ENCODE results near the gene IQSEC1.

Gene IQSEC1

DNA sequence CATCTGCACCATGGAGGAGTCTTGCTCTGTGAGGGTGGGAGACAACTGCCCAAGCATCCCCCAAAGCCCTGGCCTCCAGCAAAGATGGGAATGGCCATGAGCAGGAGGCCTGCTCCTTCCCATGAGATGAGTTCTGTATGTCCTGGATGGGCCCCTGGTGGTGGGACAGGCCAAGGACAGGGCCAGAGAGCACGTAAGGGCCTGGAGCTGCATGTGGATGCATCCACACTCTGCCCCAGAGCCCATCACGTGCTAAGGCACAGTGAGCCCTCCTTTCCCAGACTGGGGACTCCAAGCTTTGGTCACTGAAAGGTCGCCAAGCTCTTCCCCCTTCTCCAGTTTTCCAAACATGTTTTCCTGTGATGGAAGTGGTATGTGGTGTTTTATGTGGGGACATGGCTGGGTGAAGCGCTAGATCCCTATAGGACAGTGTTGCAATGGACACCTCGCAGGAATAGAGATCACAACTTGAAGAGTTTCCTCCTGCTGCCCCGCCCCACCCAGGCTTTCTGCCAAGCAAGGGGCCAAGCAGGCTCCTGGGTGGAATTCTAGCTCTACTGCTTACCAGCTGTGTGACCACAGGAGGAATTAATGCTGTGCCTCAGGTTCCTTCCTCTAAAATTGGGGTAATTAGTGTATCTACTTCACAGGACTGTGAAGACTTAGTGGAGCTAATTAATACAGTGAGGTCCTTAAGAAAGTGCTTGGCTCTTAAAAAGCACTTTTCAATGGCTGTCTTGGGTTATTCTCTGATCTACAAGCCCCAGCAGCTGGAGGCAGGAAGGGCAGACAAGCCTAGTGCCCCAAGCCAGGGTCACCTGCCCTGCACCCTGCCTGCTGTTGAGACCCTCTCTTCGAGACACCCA is 125.5 kb downstream of the IQSEC1 start:
- DNase-seq = no peak

DNA sequence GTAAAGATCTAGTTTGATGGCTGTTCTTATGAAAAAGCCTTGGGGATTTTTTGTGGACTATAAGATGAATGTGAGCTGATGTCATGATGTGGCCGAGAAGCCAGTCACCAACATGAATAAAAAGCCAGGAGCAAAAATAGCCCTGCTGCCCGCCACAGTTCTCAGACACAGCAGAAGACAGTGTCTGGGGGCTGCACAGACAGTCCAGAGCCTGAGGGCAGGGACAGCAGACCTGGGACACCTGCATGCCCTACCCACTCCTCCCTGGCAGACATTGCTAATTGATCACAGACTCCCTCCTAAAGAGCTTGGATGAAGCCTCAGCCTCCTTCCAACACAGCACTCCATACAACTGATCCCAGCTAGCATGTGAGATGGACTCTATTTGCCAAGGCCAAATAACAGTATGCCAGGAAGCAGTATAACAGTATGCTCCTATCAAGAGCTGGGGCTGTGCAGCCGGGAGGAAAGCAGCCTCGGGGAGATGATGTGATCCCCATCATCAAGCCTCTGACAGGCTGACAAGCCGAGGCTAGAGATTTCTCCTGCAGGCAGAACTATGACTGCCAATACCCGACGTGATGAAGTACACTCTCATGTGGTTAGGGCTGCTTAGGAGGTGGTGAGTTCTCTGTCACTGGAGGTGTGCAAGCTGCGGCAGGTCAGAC is 126.4 kb downstream of the IQSEC1 start:
- DNase-seq = no peak

- DNase-seq = no peak
These were observed 127.0 kb downstream of the IQSEC1 start for GRCh38 chr3:12946251-12946648.

- DNase-seq = no peak
These were observed 128.4 kb downstream of the IQSEC1 start for GRCh38 chr3:12944849-12945248.

- no peak for DNase-seq
These were observed 128.8 kb downstream of the IQSEC1 start for GRCh38 chr3:12944413-12944812.

GRCh38 chr3:12943124-12944021 is 129.9 kb downstream of the IQSEC1 start:
- no peak for DNase-seq

GRCh38 chr3:12941495-12942023 is 131.7 kb downstream of the IQSEC1 start:
- DNase-seq = no peak

- no peak for DNase-seq
These were observed 132.4 kb downstream of the IQSEC1 start for GRCh38 chr3:12940854-12941253.

GRCh38 chr3:12939137-12939536 is 134.1 kb downstream of the IQSEC1 start:
- DNase-seq = no peak

DNA sequence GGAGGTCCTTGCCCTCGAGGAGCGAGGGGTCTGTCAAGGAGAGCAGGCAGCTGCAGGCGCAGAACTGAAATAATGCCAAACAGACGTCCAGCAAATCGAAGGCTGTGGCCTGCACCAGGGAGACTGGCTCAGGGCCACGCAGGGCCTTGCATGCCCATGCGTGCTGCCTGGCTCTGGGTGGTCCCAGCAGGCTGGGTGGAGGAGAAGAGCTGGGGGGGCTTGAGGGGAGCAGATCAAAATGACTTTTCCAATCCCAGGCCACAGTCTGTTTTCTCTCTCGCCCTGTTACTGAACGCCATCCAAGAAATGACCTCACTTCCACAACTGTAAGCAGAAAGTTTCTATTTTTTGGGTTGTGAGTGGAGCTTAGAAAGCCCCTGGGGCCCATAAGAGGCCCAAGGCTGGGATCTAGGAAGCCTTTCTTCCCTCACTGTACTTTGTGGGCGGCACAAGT is 134.9 kb downstream of the IQSEC1 start:
- no peak for DNase-seq

DNA sequence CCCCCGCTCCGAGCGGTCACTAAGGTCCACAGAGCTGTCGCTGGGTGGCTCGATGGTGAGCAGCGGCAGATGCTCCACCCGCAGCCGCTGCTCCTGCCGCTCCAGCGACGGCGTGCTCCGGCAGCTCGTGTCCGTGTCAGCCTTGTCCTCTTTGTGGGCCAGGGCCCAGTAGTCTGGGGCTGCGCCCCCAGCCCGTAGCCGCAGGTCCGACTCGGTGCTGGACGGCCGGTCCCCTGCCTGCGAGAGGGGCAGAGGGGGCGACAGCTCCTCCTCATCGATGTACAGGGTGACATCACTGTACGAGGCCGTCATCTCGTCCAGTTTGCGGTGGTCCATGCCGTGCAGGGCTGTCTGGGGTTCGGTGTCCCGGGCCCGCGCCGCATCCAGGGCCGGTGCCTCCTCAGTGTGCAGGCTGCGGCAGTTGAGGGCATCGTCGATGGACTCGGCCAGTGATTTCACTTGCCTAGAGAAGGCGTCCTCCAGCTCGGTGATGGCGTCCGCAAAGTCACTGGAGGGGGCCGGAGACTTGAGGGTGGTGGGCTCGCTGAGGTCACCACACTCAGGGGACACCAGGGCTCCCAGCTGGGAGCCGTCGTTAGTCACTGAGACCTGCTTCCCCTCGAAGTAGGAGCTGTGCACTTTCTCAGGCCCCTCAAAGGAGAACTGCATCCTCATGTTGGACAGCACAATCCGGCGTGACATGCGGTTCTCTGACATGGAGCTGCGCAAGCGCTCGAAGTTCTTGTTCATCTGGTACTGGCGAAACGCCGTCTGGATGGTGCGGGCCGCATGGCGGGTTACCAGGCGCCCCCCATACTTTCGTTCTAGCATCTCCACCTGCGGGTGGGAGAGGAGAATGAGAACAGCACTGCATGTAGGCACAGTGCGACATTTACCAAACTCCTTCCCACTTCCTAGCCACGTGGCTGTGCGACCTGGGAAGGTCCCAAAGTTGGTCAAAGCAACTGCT is 137.1 kb downstream of the IQSEC1 start:
- DNase-seq = no peak

- no peak for DNase-seq
These were observed 138.0 kb downstream of the IQSEC1 start for GRCh38 chr3:12935023-12935860.

GRCh38 chr3:12934431-12934830 is 138.8 kb downstream of the IQSEC1 start:
- no peak for DNase-seq

GRCh38 chr3:12933901-12934300 is 139.3 kb downstream of the IQSEC1 start:
- no peak for DNase-seq

- DNase-seq = no peak
These were observed 140.5 kb downstream of the IQSEC1 start for GRCh38 chr3:12932754-12933153.

GRCh38 chr3:12932347-12932746 is 140.9 kb downstream of the IQSEC1 start:
- DNase-seq = no peak

- no peak for DNase-seq
These were observed 141.8 kb downstream of the IQSEC1 start for GRCh38 chr3:12931273-12931905.

DNA sequence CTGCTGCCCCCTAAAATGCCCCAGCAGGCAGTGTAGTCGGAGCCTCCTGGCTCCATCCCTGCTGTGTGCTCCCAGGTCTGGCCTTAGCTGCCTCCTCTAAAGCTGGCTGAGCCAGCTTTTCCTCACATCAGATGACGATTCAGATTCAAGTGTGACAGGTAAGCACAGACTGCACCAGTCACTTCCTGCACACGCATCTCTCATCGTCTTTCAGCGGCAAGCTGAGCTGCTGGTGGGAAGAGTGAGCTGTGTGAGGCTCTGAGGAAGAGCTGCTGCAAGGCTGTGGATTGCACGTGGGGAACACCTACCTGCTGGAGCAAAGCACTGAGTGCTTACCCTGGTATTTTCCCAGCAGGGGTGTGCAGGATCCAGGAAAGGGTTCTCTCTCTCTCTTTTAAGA is 143.4 kb downstream of the IQSEC1 start:
- DNase-seq = no peak

- no peak for DNase-seq
These were observed 146.6 kb downstream of the IQSEC1 start for GRCh38 chr3:12926660-12927059.

- no peak for DNase-seq
These were observed 147.6 kb downstream of the IQSEC1 start for GRCh38 chr3:12925648-12926047.
